Activated CD4-positive, alpha-beta T cell treated with anti-CD3 and anti-CD28 coated beads, Interleukin-2, amount 50 U/mL, for 4 hours (primary cell): Measurements from ENCODE around the gene CPN2.

Experiments
- DNase-seq, 2 experiments: peaks; one replicate each; pipeline ENCODE4 v3.0.0-alpha.2; 2020

The CPN2 gene

GRCh38 chr3:194351952-194352536, 916 bp upstream of the CPN2 start:
- peak in 1 of 2 experiments; percentile 10 for DNase-seq

- no peak for DNase-seq
Measured at GRCh38 chr3:194350726-194351071, 429 bp downstream of the CPN2 start.

- DNase-seq = no peak
Measured at GRCh38 chr3:194348354-194348753, 2.8 kb downstream of the CPN2 start.

GRCh38 chr3:194346621-194347020, 4.5 kb downstream of the CPN2 start:
- no peak for DNase-seq

GRCh38 chr3:194346035-194346434, 5.1 kb downstream of the CPN2 start:
- no peak for DNase-seq

- peak; percentile 67 to 74 for DNase-seq
Measured at GRCh38 chr3:194344012-194344411, 7.1 kb downstream of the CPN2 start.

- DNase-seq = no peak
Measured at GRCh38 chr3:194343561-194343893, 7.6 kb downstream of the CPN2 start.

- no peak for DNase-seq
Measured at GRCh38 chr3:194342861-194343560, 8.1 kb downstream of the CPN2 start.

- DNase-seq = no peak
Measured at GRCh38 chr3:194340757-194341400, 10.2 kb downstream of the CPN2 start.

- DNase-seq = no peak
Measured at GRCh38 chr3:194339840-194340239, 11.3 kb downstream of the CPN2 start.

GRCh38 chr3:194339356-194339755, 11.8 kb downstream of the CPN2 start:
- DNase-seq = no peak

GRCh38 chr3:194337965-194338753, 13.0 kb downstream of the CPN2 start:
- DNase-seq = no peak

GRCh38 chr3:194336601-194337355, 14.3 kb downstream of the CPN2 start:
- DNase-seq = no peak

GRCh38 chr3:194333981-194334320, 17.2 kb downstream of the CPN2 start:
- no peak for DNase-seq

- DNase-seq = peak; percentile 85
Measured at GRCh38 chr3:194333212-194333980, 17.7 kb downstream of the CPN2 start.

- no peak for DNase-seq
Measured at GRCh38 chr3:194332858-194333211, 18.3 kb downstream of the CPN2 start.

- no peak for DNase-seq
Measured at GRCh38 chr3:194330579-194330978, 20.5 kb downstream of the CPN2 start.

- DNase-seq = no peak
Measured at GRCh38 chr3:194330160-194330559, 21.0 kb downstream of the CPN2 start.

GRCh38 chr3:194329583-194329965, 21.6 kb downstream of the CPN2 start:
- DNase-seq = no peak

GRCh38 chr3:194328942-194329582, 22.1 kb downstream of the CPN2 start:
- no peak for DNase-seq

GRCh38 chr3:194328053-194328657, 23.0 kb downstream of the CPN2 start:
- DNase-seq = no peak
